GM12873 (cell line): Measurements from ENCODE around the gene ARHGEF4.

Experiments used
- TF ChIP-seq, protein P1 (sequence below): IDR thresholded peaks from 2 replicates; pipeline ENCODE4 v1.5.1; 2012; ENCODE audit warnings: low read depth, mild to moderate bottlenecking, moderate library complexity, low read length, control low read depth; ENCODE audit not compliant: insufficient read depth; ENCODE audit errors: missing control alignments

The ARHGEF4 gene

DNA sequence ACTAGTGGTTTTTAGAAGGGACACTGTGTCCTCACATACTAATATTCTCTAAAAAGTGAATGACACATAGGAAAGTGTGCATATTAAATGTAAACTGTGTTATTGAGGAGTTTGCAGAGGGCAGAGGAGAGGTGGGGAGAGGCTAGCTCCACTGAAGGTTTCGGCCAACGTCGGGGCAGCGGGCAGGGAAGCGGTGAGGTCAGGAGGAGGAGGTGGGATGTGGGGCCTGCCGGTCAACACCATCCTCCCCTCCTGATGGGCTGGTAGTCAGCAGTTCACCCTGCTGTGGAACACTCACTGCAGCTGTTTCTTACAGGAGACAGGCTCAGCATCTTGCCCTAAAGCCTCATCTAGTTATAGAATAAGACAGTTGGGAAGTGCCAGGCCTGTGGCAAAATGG lies 74.2 kb downstream of the ARHGEF4 start:
- TF ChIP-seq, protein P1, sequence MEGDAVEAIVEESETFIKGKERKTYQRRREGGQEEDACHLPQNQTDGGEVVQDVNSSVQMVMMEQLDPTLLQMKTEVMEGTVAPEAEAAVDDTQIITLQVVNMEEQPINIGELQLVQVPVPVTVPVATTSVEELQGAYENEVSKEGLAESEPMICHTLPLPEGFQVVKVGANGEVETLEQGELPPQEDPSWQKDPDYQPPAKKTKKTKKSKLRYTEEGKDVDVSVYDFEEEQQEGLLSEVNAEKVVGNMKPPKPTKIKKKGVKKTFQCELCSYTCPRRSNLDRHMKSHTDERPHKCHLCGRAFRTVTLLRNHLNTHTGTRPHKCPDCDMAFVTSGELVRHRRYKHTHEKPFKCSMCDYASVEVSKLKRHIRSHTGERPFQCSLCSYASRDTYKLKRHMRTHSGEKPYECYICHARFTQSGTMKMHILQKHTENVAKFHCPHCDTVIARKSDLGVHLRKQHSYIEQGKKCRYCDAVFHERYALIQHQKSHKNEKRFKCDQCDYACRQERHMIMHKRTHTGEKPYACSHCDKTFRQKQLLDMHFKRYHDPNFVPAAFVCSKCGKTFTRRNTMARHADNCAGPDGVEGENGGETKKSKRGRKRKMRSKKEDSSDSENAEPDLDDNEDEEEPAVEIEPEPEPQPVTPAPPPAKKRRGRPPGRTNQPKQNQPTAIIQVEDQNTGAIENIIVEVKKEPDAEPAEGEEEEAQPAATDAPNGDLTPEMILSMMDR = no peak

DNA sequence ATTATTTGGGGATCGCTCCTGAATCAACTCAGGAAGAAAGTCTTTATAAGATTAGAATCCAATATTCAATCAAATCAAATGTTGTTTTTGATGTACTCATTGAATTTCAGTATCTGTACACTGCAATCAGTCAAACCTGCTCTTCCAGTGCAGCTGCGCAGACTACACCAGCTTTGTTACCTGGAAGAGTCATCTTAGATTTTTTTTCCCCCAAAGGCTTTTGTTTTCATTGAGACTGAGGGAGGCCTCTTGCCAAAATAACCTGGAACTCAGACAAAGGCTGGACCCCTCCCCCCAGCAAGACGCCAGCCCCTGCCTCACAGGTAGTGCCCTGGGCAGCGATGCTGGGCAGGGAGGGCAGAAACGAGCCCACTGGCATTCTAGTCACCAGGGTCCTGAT lies 74.8 kb downstream of the ARHGEF4 start:
- TF ChIP-seq, protein P1 = no peak

DNA sequence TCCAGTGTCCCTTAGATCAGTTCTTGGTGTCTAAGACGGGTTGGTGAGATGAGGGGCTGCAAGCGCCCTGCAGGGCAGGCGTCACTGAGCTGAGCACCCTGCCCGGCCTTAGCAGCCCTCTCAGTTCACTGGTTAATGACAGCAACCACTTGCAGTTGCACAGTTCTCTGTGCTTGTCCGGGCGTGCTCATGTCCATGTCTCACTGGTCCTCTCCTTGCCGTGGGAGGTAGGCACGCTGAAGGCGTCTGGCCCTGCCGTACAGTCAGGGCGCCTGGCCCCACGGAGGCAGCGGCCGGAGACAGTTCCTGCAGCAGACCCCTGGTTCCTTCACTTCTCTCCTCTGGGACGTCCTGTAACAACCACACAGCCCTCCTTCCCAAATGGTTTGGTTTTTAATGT lies 75.3 kb downstream of the ARHGEF4 start:
- TF ChIP-seq, protein P1 = no peak

DNA sequence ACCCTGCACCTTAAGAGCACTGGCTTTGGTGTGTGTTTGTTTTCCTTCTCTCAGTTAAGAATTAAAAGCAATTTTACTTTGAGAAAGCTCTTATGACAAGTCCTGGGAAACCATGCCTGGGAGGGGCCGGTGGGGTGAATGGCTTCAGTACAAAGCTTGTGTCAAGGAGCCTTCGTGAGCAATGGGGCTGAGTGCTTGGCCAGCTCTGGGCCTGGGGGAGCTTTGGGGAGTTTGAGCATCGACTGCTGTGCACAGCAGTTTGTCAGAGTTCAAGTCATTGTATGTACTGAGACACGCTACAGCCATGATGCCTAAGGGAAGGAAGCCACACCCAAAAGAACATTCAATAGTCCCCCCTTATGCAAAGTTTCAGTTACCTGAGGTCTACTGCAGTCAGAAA lies 75.8 kb downstream of the ARHGEF4 start:
- TF ChIP-seq, protein P1 = no peak

DNA sequence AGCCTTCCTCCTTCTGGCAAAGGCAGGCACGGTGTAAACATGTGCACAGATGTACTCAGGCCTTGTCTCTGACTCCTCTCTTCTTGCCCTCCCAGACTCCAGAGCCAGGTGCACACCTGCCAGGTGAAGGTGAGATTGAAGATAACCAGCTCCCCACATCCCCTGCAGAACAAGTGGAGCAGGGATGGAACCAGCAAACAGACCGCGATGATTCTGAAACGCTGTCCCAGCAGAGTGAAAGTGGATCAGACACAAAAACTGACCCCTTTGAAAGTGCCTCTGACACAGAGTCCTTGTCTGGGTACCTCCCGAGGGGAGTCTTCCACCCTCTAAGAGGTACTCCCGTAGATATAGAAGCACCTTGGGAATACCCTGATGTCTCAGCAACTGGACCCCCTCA lies 77.2 kb downstream of the ARHGEF4 start:
- TF ChIP-seq, protein P1 = no peak

DNA sequence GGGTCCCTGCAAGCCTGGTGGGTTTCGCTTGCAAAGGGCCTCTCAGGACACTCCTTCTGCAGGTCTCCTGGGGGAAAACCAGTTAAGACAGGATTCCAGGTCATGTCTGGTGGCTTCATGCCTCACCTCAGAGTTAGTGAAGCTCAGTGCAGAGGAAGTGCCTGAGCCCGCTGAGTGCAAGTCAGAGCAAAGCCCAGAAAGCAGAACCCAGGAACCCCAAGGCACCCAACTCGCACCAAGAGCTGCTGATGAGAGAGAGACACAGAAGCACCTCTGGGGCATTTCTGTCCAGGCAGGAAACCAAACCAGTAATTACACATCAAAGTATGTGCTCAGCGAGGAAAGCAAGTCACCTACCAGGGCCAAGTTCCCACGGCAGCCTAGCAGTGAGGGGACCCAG lies 78.4 kb downstream of the ARHGEF4 start:
- TF ChIP-seq, protein P1 = no peak

DNA sequence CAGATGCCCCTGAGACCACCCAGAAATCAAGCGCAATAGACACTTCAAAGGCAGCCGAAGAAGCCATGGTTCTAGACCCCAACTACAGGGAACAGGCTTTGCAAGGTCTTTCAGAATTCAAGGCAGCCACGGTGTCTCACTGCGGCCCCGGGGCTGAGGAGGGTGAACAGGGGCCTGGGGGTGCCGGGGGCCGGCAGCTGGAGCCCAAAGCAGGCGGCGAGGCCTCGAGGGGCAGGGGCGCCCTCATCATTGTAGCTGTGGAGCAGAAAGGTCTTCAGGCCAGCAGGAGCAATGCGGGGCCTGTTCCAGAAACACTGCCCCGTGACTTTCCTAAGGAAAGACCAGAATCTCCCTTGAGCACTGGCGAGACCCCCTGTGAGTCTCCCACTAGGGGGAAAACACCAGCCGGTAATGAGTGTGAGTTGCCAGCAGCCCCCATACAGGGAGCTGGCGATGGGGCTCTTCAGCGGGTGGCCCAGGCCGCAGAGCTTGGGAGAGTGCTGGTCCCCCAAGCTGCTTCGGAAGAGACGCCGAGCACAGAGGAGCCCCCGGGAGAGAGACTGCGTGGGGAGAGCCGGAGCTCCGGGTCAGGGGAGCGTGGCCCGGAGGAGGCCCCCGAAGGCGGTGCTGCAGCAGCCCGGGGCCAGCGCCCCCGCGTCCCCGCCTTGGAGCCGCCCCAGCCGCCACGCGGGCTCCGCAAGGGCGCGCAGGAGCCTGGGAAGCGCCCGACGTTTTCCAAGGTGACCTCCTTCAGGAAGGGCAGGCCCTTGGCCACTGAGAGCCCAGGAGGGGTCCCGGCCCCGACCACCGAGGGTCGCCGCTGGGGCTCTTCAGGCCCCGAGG lies 79.1 kb downstream of the ARHGEF4 start:
- TF ChIP-seq, protein P1 = no peak
